Activated effector memory CD4-positive, alpha-beta T cell treated with anti-CD3 and anti-CD28 coated beads, Interleukin-2, amount 50 U/mL, for 16 hours (primary cell): ENCODE results near the gene SYNJ2BP.
"Not testable (repeated sequence)": the region's sequence is repeated elsewhere in the genome, so short reads cannot be mapped to it uniquely, and the experiment has no call there.

Experiments used
- DNase-seq: peaks from one replicate; pipeline ENCODE4 v3.0.0-alpha.2; 2020

SYNJ2BP gene, protein sequence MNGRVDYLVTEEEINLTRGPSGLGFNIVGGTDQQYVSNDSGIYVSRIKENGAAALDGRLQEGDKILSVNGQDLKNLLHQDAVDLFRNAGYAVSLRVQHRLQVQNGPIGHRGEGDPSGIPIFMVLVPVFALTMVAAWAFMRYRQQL

DNA sequence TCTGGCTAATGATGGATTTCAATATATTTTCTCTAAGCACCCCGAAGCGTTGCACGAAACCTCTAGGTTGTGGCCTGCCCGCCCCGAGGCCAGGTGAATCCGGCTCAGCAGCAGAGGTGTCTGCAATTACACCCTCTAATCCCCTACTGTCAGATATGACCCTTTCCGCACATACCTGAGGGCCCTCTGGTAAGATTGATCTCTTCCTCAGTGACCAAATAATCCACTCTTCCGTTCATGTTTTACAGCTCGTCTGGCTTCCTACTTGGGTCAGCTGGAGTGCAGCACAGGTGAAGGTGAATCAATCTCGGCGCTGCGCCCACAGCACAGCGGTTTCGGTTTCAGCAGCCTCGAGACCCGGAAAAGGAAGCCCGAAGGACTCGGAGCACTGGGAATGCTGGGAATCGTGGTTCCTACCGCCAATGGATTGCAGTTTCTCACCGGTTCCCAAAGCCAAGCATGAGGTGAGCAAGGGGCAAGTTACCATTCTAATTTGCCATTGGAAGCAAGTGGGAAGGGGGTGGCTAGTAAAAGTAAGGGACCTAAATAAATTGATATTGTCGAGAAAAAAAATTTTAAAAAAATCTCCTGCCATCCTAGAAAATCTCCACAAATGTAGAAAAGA lies at the start of gene SYNJ2BP:
SYNJ2BP (minus strand) TSS at position 366 of the 625 bp plus-strand sequence; CDS start at position 239, 127 bp downstream.
- DNase-seq: peak; percentile 82

DNA sequence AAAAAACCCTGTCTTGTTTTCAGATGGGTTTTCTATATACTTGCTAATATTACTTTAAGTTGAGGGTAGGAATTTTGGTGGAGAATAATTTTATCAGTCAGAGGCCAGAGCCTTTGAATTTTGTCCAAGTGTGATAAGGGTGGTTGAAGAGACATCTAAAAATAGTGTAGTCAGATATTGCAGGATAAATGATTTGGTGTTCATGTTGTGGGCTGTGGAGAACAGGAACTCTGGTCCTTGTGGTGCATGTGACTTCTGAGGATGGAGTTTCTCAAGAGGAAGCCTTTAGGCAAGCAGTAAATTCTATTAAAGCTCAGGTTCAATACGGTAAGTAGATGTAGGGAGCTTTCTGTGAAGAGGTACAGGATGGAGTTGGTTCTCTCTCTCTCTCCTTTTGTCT lies 37.8 kb upstream of the SYNJ2BP start:
- DNase-seq: no peak

DNA sequence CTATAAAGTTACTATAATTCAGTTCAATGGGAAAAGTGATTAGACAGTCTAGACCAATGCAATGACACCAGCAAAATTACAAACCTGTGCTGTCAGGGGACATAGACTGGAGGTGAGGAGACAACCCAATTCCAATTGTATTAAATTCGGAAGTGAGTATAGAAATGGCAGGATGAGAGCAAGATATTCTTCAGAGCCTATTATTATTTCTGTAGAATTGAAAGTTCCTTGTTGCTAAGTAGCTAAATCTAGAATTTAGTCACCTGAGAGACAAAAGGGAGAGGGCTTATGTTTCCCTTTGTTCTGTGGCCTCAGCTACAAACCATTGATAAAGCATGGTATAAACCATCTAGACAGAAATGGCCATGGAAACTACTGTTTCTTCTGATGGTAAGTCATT lies 35.0 kb upstream of the SYNJ2BP start, which contains the start of gene ADAM21:
ADAM21 (plus strand) TSS at position 301 of the 400 bp plus-strand sequence. CDS start 5,326 bp downstream, outside the sequence.
- no peak for DNase-seq

DNA sequence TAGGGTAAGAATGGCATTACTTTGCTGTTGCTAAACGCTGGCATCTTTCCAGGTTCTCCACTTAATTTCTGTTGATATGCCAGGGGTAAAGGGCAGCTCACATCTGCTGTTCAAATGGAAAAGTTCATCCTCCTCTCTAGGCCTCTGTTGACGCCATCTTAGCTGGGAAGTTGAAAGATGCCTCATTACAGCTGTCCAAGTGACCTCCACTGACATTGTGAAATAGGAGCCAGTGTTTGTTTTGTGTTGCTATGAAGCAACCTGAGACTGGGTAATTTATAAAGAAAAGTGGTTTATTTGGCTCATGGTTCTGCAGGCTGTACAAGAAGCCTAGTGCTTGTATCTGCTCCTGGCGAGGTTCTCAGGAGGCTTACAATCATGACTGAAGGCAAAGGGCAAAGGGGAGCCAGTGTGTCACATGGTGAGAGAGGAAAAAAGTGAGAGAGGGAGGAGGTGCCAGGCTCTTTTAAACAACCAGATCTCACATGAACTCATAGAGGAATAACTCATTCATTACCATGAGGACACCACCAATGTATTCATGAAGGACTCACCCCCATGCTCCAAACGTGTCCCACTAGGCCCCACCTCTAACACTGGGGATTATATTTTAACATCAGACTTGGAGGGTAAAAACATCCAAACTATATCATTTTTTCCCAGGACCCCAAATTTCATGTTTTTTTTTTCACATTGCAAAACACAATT lies 31.9 kb upstream of the SYNJ2BP start:
- no peak for DNase-seq

DNA sequence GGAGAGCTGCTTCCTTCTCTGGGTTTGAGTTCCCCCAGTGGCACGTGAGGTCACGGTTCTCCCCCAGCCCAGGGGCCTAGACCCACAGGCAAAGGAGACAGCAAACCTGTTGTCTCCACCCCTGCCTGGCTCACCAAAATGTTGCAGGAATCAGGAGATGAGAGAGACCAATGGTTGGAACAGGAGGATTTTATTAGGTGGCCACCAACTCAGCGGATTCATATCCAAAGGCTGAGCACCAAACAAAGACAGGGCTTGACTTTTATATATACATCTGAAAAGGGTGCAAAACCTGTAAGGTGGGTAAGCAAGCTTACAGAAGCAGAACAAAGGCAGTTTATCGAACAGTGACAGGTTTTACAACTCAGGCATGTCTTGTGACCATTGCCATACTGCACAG lies 25.9 kb upstream of the SYNJ2BP start:
- no peak for DNase-seq

DNA sequence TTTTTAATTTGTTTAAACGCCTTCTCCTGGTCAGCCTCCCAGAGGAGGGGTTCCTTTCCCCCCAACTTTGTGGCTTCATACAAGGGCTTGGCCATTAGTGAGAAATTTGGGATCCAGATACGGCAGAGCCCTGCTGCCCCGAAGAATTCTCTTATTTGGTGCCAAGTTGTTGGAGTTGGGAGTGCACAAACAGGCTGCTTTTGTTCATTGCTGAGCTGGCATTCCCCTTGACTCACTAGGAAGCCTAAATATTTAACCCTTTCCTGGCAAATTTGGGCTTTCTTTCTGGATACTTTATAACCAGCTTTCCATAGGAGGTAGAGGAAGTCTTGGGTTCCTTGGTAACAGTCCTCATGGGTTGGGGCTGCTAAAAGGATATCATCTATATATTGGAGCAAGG lies 24.8 kb upstream of the SYNJ2BP start:
- no peak for DNase-seq

DNA sequence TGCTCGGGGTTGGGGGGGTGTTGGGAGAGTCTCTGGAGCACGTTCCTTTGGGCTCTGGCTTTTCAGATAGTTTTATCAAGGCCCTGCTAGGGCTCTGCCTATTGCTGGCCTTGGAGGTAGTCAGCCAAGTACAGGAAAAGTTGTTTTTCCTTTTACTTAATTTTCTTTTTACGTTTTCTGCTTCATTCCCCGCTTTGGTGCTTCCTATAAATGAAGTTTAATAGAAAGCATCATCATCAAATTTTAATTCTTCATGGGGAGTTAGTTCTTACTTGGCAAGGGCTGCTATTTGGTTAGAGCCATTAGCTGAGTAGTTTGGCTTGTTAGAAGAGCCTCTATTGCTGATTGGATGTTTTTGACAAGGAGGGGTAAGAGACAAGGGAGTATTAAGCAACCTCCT lies 20.0 kb upstream of the SYNJ2BP start:
- DNase-seq: no peak

DNA sequence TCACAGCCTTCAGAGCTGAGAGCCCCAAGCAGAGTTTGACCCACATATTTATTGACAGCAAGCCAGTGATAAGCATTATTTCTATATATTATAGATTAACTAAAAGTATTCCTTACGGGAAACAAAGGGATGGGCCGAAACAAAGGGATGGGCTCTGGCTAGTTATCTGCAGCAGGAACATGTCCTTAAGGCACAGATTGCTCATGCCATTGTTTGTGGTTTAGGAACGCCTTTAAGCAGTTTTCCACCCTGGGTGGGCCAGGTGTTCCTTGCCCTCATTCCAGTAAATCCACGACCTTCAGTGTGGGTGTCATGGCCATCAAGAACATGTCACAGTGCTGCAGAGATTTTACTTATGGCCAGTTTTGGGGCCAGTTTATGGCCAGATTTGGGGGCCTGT lies 9.7 kb upstream of the SYNJ2BP start:
- not testable (repeated sequence) for DNase-seq

DNA sequence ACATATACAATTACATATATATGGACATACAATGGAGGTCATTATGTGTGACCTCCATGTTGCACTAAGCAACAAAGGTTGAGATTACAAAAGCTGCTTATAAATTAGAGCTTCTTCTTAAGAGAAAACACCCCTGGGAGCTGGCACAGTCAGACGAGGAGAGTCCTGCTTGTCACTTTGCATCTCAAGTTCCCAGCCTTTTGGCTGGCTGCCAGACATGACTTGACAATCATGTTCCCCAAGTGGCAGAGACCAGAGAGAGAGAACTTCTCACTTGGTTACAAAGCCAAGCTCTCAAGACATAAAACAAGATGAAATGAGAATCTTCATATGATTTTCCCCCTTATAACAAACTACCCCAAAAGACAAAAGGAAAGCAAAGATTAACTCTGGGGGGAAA lies 8.5 kb upstream of the SYNJ2BP start:
- DNase-seq: no peak

DNA sequence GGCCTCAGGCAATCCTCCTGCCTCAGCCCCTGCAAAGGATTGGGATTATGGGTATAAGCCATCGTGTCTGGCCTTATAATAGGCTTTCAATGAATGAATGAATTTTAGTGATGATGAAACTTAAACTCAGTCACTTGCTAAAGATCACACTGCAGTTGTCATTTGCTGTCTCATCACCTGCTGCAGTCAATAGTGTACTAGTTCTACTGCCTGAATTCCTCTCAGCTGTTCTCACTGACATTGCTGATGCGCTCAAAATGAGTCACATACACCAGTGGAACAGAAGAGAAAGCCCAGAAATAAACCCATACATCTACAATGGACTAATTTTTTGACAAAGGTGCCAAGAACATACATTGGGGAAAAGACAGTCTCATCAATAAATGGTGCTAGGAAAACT lies 5.6 kb upstream of the SYNJ2BP start:
- no peak for DNase-seq

DNA sequence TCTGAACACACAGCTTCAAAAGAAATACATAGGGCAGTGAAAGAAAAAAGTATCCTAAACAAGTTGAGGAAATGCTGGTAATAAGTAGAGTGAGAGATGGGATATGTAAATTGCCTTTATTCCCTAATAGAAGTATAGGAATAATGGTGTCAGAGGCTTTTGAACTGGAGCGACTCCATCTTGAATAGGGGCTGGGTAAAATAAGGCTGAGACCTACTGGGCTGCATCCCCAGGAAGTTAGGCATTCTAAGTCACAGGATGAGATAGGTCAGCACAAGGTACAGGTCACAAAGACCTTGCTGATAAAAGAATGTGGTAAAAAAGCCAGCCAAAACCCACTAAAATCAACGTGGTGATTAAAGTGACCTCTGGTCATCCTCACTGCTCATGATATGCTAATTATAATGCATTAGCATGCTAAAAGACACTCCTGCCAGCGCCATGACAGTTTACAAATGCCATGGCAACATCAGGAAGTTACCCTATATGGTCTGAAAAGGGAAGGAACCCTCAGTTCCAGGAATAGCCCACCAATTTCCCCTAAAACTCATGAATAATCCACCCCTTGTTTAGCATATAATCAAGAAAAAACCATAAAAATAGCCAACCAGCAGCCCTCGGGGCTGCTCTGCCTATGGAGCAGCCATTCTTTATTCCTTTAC lies 2.5 kb upstream of the SYNJ2BP start:
- DNase-seq: not testable (repeated sequence)

DNA sequence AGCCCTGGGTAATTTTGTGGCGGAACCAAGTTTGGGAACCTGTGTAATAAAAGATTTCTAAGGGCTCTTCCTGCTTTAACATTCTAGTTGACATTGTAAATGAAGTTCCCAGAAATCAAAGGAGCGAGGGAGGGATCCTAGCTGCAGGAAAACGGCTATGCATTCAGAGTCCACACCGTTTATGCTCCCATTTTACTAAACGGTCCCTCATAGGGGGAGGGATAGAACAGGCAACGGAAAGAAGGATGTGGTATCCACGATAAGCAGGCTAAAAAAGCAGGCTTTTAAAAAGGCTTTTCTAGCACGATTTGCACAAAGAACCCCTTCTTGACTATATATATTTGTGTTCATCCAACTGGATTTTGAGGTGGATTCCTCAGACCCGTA lies 559 bp downstream of the SYNJ2BP start:
- no peak for DNase-seq

DNA sequence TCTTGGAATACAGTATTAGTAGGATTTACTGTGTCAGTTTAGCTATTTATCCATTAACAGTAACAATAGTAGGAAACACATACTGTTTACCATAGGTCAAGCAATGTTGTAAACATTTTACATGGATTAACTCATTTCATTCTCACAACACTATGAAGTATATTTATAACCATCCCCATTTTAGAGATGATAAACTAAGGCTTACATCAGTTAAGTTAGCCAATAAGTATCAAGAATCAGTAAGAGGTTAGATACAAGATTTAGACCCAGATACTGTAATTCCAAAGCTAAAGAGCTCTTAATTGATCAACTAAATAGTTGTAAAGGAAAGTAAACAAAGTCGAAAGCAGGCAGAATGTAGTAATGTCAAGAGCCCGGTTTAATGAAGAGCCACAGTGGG lies 1.1 kb downstream of the SYNJ2BP start:
- DNase-seq: no peak

DNA sequence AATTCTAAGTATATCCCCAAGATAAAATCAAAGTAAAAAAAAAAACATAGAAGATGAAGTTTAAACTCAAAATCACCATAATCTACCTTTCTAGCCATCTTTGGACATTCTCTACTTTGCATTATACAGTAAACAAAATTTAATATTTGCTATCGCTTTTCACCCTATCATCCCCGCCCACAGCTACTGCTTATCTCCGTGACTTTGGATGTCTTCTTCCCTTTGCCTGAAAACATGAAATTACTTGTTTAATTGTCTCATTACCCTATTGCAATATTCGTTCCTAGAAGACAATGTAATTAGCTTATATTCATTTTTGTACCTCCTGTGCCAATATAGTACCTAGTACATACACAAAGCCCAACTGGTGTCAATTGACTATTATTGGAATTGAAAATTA lies 9.3 kb downstream of the SYNJ2BP start:
- DNase-seq: no peak

DNA sequence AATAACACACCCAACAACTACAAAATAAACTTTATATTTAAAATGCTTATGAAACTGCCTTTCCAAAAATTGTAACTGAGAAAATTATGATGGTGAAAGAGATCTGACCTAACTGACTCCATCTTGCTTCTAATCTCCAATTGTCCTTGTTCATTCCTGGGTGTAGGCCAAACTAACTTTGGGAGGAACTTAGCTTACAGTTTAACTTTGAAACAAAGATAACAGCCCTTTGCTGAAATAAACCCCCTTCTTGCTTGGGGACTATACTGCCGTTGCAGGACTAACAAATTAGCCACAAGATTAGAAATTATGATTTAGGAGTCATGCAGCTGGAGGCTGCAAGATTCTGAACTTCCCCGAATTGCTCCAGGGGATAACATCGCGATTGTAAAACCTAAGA lies 10.7 kb downstream of the SYNJ2BP start:
- DNase-seq: not testable (repeated sequence)

DNA sequence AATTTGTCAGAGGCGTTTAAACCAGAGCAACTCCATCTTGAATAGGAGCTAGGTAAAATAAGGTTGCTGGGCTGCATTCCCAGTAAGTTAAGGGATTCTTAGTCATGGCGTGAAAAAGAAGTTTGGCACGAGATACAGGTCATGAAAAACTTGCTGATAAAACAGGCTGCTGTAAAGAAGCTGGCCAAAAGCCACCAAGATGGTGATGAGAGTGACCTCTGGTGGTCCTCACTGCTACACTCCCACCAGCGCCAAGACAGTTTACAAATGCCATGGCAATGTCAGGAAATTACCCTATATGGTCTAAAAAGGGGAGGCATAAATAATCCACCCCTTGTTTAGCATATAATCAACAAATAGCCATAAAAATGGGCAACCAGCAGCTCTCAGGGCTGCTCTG lies 13.6 kb downstream of the SYNJ2BP start:
- not testable (repeated sequence) for DNase-seq

DNA sequence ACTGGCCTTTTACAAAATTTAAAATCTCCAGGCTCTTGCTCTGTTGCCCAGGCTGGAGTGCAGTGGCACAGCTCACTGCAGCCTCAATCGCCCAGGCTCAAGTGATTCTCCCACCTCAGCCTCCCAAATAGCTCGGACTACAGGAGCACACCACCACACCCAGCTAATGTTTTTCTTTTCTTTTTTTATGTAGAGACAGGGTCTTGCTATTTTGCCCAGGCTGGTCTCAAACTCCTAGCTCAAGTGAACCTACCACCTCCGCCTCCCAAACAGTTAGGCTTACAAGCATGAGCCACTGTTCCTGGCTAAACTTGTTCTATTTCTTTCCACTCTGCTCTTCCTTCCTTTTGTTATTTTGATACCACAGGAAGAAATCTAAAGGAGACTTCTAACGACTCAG lies 15.2 kb downstream of the SYNJ2BP start:
- no peak for DNase-seq

DNA sequence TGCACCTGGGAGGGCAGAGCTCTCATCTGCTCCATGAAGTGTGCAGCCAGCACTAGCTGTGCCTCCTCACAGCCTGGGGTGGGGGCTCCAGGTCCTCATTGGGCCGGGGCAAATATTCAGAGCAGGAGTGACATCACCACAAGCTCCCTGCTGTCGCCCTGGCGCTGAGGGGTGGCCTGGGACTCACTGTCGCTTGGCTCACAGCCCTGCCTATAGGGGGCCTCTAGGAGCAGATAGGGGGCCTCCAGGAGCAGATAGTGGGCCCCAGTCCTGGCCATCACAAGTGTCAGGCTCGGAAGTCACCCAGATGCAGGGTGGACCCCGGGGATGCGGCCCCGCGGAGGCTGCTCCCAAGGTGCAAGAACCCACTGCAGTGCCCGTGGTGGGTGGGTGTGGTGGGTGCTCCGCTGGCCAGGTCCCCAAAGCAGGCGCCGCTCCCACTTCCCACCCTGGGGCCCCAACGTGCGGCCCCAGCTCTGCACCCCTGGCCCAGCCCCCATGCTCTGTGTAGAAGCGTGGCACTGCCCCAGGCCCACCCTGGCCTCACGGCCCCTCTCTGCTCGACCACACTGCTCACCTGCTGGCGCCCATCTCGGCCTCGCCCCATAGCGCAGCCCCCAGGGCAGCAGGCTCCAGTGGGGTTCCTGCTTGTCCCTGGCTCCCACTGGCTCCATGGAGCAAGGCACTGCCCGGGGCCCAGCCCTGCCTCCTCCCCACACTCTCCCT lies 18.0 kb downstream of the SYNJ2BP start:
- DNase-seq: no peak

DNA sequence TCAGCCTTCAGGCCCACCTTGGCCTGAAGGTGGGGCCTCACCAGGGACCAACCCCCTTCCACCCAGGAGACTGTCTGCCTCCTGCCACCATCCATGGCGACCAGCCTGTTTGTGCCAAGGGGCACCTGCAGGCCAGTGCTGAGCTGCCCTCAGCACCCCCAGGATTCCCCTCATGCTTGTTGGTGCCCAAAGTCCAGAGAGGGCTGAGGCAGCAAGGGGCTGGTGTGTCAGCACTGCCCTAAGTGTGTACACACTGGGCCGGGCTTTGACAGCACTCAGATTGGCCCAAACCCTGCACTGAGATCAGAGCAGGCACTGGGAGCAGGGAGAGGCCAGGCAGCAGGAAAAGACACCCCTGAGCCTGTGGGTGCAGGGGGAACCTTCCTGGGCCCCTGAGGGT lies 18.6 kb downstream of the SYNJ2BP start:
- no peak for DNase-seq

DNA sequence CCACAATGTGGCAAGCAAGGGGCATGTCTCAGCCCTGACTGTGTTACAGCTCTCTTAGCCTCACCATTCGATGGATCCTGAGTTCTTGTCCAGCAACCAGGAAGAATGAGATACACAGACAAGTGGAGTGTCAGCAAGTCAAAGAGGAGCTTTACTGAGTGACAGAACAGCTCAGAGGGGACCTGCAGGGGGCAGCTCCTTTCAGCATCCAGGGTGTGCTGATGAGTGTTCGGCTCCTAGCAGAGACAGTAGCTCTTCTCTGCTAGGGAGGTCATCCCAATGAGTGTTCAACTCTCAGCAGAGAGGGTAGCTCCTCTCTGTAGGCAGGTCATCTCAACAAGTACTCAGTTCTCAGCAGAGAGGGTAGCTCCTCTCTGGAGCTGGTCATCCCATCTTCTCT lies 19.1 kb downstream of the SYNJ2BP start:
- no peak for DNase-seq

DNA sequence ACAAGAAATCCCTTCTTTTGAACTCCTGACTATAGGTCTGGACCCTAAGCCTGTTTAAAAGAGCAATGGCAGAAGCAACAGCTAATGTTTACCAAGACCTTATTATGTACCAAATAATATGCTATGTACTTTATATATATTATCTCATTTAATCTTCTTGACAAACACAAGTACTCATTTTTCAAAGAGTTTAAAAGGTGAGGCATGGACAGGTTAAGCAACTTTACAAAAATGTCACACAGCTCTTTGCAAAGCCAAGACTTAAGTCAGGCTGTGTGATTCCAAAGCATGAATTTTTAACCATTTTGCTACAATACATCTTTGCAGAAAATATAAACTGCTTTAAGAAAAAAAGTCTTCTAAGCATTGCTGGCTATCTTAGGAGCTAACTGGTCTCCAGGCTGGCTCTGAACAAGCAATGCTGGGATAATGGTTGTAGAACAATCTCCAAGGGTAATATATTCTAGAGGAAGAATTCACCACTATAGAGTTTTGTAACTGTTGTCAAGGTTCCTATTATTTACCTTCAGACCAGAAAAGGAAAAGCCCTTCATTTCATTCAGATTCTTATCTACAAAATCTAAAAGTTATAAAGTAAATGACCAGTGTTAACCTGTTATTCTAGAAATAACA lies 22.1 kb downstream of the SYNJ2BP start:
- no peak for DNase-seq

DNA sequence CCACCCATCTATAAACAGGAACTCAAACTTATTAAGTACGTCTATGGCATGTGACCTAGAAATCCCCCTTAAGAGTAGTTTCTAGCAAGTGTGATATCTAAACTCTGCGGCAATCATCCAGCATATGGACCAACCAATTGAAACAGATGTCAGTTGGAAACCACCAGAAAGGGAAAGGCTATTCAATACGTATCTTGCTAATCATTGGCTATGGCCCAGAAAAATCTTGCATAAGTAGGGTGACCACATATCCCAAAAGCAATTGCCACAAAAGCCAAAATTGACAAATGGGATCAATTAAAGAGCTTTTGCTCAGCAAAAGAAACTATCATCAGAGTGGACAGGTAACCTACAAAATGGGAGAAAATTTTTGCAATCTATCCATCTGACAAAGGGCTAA lies 24.2 kb downstream of the SYNJ2BP start:
- DNase-seq: no peak
